SK-N-SH (cell line): ENCODE results near the gene OR2B6.
"Not testable (repeated sequence)": the region's sequence is repeated elsewhere in the genome, so short reads cannot be mapped to it uniquely, and the experiment has no call there.

Experiments used
- CTCF ChIP-seq: fragments of 200-600 bp; sonication (generic); IDR thresholded peaks from 2 replicates; pipeline ENCODE4 v1.6.1; 2017; ENCODE audit warnings: antibody characterized with exemption, mild to moderate bottlenecking, moderate library complexity
- EP300 ChIP-seq, 2 experiments: IDR thresholded peaks; 2 replicates each; pipeline versions ENCODE4 v1.4.0 to v1.6.1; 2012; ENCODE audit warnings: borderline replicate concordance in 1 of 2, low read depth in 1 of 2, low read length in 1 of 2
- FOXM1 ChIP-seq: IDR thresholded peaks from 2 replicates; pipeline ENCODE4 v1.4.0; 2012; ENCODE audit warnings: low read depth, mild to moderate bottlenecking
- POLR2AphosphoS5 ChIP-seq: IDR thresholded peaks from 2 replicates; pipeline ENCODE4 v1.6.1; 2012; ENCODE audit warnings: low read depth, low read length
- RCOR1 ChIP-seq: fragments of 150-350 bp; IDR thresholded peaks from 2 replicates; pipeline ENCODE4 v1.6.1; 2017; ENCODE audit warnings: antibody characterized with exemption, low read length
- REST ChIP-seq: IDR thresholded peaks from 2 replicates; pipeline ENCODE4 v1.6.1; 2012; ENCODE audit warnings: mild to moderate bottlenecking, low read depth, low read length, moderate library complexity
- TAF1 ChIP-seq: IDR thresholded peaks from 2 replicates; pipeline ENCODE4 v1.6.1; 2012; ENCODE audit warnings: low read depth, mild to moderate bottlenecking, low read length, moderate library complexity, borderline replicate concordance
- TF ChIP-seq, protein P1 (sequence below): IDR thresholded peaks from 2 replicates; pipeline ENCODE4 v1.4.0; 2012; ENCODE audit warnings: low read depth

GRCh38 chr6:27928041-27928440 is 29.0 kb upstream of the OR2B6 start:
- TF ChIP-seq CTCF; EP300 (IDR thresholded peaks at IDR 0.05; ENCODE audit: borderline replicate concordance in 1 of 2, low read depth in 1 of 2, low read length in 1 of 2); FOXM1; POLR2AphosphoS5; RCOR1; REST; TAF1: not testable (repeated sequence)
- TF ChIP-seq, protein P1, sequence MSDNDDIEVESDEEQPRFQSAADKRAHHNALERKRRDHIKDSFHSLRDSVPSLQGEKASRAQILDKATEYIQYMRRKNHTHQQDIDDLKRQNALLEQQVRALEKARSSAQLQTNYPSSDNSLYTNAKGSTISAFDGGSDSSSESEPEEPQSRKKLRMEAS: not testable (repeated sequence)
